ENCODE results near the gene RAD50.
"Not testable (repeated sequence)": the region's sequence is repeated elsewhere in the genome, so short reads cannot be mapped to it uniquely, and the experiment has no call there.

The RAD50 gene

DNA sequence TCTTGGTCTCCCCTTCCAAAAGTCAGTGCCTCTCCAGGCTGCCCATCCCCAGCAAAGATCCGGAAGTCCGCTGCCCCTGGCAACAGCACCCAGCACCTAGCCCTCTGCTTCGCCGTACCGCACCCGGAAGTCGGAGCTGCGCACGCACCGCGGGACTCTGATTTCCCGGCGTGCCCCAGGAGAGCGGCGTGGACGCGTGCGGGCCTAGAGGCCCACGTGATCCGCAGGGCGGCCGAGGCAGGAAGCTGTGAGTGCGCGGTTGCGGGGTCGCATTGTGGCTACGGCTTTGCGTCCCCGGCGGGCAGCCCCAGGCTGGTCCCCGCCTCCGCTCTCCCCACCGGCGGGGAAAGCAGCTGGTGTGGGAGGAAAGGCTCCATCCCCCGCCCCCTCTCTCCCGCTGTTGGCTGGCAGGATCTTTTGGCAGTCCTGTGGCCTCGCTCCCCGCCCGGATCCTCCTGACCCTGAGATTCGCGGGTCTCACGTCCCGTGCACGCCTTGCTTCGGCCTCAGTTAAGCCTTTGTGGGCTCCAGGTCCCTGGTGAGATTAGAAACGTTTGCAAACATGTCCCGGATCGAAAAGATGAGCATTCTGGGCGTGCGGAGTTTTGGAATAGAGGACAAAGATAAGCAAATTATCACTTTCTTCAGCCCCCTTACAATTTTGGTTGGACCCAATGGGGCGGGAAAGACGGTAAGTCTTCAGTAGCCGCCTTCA, at the start of gene RAD50:
RAD50 (plus strand) TSS at position 215 of the 715 bp plus-strand sequence; CDS start at position 563, 348 bp downstream.
- peak; percentile 72 to 82 for DNase-seq (ENCODE audit: low read depth in 2 of 2)

DNA sequence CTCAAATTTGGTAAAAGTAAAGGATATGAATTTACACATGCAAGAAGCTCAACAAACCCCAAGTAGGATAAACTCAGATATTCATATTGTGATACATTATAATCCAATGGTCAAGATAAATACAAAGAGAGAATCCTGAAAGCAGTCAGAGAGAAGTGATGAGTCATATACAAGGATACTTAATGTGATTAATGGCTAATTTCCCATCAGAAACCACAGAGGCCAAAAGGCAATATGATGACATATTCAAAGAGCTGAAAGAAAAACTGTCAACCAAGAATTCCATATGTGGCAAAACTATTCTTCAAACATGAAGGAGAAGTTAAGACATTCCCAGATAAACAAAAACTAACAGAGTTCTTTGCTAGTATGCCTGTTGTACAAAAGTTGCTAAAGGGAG, 46.7 kb upstream of the RAD50 start:
- DNase-seq (ENCODE audit: low read depth in 2 of 2) = no peak

- DNase-seq (ENCODE audit: low read depth in 2 of 2) = not testable (repeated sequence)
These were observed 43.0 kb upstream of the RAD50 start for GRCh38 chr5:132513618-132514336.

DNA sequence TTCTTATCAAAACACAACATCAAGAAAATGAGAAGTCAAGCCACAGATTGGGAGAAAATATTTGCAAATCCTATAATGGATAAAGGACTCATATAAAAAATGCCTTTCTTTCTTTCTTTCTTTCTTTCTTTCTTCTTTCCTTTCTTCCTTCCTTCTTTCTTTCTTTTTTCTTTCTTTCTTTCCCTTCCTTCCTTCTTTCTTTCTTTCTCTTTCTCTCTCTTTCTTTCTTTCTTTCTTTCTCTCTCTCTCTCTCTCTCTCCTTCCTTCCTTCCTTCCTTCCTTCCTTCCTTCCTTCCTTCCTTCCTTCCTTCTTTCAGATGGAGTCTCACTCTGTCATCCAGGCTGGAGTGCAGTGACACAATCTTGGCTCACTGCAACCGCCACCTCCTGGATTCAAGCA, 34.7 kb upstream of the RAD50 start:
- DNase-seq (ENCODE audit: low read depth in 2 of 2) = not testable (repeated sequence)

DNA sequence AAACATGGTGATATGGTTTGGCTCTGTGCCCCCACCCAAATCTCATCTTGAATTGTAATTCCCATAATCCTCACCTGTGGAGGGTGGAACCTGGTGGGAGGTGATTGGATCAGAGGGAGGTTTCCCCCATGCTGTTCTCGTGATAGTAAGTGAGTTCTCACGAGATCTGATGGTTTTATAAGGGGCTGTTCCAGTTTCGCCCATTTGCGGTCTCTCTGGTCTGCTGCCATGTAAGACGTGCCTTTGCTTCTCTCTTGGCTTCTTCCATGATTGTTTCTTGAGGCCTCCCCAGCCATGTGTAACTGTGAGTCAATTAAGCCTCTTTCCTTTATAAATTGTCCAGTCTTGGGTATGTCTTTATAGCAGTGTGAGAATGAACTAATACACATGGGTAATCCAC, 31.9 kb upstream of the RAD50 start:
- not testable (repeated sequence) for DNase-seq (ENCODE audit: low read depth in 2 of 2)

DNA sequence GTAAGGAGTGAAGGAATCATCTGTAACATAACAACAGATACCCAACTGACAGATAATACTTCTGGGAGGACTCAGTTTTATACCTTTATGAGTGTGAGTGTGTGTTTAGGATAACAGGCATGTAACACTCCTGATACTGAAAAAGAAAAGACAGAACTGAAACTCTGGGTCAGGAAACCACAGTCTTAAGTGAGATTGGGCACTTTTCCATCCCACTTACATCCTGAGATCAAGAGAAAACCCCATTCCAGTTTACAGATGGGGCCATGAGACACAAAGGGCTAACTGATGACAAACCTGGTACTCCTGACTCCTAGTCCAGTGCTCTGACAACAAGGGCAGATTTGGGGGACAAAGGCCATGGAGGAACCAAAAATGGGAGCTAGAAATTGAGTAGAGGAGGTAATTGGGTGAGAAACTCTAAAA, 31.5 kb upstream of the RAD50 start:
- no peak for DNase-seq (ENCODE audit: low read depth in 2 of 2)

DNA sequence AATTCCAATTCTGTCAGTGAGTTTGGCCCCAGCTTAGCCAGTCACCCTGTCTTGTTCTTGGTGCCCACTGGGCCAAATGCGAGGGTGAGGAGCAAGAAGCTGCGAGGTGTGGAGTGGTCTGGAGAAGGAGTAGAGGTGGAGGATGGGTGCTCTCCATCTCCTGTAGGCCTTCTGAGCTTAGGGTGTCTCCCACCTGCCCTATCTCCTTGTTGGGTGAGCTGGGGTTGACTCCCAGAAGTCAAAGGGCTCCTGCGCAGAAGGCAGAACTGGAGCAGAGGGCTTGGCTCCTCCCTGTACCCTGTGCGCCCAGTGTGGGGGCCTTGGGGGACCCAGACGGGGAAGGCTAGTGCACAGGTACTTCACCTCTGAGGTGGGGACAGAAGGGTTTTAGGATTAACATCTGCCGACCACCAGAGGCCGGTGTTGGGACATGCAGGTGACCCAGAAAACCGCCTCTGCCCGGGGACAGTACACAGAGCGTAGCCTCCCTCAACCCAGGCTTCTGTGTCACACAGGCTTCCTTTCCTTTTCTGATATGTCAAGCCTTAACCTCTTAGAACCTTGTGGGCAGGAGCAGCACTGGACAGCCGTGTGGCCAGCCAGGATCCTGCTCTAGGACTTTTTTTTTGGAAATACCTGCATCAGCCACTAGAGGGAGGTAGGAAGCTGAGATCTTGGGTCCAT, 30.3 kb upstream of the RAD50 start:
- DNase-seq (ENCODE audit: low read depth in 2 of 2) = no peak

DNA sequence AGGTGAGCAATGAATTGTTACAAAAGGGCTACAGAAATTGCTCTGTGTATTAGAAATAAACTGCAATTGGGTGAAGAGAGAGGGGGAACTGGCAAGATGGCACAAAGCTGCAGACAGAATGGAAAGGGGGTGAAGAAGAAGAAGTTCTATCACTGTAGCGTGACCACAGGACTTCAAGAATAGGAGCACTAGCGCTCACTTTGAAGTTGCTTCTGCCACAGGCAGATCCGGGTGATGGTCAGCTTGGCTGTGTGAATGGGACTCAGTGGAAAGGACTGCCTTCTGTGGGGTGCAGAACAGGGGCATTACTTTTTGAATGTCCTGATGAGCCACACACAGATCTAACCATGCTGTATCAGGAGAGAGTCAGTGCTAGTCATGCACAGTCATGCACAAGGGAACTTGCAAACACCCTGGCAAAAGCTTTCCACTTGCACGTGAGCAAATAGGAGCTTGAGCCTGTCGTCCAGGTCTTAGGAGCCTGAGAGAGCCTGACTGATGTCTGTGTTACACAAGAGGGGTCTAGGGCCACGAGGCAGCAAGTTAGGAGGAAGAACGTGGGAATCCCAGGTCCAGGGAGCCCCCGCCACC, 29.7 kb upstream of the RAD50 start:
- DNase-seq (ENCODE audit: low read depth in 2 of 2) = no peak

DNA sequence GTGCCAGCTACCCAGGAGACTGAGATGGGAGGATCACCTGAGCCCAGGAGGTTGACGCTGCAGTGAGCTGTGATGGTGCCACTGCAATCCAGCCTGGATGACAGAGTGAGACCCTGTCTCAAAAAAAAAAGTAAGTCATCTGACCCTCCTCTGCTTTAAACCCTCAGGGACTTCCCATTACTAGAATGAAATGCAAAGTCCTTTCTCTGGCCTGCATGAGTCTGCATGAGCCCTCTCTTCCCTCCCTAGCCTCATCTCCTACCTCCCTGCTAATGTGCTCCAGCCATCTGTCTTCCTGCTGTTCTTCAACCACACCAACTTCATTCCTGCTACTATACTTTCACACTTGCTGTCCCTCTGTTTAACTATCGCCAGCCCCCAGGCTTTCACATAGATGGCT, 28.8 kb upstream of the RAD50 start:
- DNase-seq (ENCODE audit: low read depth in 2 of 2) = no peak

- DNase-seq (ENCODE audit: low read depth in 2 of 2) = no peak
These were observed 27.7 kb upstream of the RAD50 start for GRCh38 chr5:132528866-132529634.

DNA sequence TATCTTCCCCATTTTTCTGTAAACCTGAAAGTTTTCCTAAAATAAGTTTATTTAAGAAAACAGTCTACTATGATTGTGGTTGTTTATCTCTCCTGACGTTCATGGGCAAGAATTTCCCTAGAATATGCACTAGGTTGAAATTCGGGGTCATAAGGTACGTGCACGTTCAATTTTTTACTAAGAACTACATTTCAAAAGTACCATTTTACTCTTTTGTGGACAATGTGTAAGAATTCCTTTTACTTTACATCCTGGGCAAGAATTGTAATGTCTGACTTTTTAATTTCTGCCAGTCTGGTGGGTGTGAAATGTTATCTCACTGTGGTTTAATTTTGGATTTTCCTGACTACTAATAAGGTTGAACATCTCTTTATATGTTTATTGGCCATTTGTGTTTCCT, 25.8 kb upstream of the RAD50 start:
- DNase-seq (ENCODE audit: low read depth in 2 of 2) = no peak

DNA sequence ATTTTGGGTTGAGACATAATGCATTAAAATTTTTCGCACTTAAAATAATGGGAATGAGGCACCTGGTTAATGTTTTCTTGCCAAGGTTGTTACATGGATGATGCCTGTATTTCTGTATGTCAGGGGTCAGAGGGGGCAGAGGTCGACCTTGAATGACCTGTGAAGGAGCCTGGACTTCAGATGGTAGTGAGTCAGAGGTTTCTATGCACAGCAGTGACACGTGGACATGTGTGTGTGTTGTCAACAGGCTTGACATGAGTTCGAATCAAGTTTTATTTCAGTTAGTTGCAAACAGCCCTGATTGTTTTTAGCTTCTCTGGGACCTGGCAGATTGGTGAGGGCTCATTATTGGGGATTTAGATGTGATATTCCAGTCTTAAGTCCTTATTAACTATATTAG, 17.1 kb upstream of the RAD50 start:
- DNase-seq (ENCODE audit: low read depth in 2 of 2) = no peak

DNA sequence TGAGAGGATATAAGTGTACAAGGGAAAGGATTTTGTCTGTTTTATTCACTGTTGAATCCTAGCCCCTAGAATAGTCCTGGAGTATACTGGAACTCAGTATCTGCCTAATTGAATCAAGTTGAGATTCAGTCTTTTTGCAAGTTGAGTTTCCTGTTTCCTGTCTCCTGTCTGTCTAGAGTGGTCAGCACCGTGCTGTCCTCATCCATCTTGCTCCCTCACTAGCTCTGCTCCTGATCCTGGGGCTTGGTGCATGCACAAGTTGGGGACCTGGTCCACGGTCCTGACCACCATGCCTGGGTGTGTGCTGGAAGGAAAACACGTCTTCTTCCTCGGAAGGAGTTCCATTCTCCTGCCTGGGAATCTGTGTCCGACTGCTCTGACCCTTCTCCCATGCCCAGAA, 16.6 kb upstream of the RAD50 start:
- no peak for DNase-seq (ENCODE audit: low read depth in 2 of 2)

DNA sequence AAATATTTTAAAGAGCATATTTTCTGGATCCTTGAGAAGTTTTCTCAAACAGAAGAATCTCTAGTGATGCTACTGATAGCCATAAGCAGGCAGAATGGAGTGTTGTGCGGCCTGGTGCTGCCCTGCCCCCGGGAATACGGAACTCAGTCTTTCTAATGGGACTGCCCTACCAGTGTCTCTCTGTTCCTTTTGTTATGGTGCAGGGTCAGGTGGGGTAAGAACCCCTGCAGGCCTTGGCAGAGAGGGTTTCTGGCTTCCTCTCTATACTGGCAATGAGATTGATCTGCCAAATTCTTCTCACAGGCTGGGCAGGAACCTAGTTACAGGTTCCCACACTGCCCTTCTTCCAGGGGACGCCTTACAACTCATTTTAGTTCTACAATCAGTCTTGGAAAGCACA, 16.0 kb upstream of the RAD50 start:
- no peak for DNase-seq (ENCODE audit: low read depth in 2 of 2)

DNA sequence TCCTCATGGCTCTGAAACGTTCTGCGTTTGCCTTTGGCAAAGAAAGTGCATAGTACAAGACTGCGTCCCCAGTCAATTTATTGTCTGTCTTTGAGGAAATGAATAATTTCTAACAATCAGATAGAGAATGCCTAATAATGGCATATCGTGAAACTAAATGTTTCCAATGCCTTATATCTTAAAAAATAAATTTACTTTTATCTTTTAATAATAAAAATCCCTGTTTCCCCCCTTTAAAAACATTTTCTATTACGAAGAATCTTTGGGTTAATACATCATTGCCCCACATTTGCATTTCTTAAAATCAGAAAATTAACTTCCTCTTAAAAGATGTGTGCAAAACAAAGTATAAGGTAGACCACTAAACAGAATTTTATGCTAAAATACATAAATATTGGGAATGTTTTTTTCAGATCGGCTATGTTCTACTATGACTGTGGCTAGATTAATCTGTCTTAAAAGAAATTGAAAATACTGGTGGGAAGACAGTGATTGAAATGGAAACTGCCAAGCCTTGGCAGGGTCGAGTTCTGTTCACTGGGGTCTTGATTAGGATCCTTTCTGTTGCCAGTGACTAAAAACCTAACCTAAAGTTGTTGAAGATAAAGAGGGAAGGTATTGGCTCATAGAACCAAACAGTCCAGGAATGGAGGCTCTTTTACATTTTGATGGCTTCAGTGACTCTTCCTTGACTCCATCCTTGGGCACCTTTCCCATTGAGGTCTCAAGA, 13.1 kb upstream of the RAD50 start, which contains the start of gene IL5:
IL5 (minus strand) TSS at position 51 of the 730 bp plus-strand sequence; CDS start at position 7, 44 bp downstream.
- DNase-seq (ENCODE audit: low read depth in 2 of 2) = no peak

DNA sequence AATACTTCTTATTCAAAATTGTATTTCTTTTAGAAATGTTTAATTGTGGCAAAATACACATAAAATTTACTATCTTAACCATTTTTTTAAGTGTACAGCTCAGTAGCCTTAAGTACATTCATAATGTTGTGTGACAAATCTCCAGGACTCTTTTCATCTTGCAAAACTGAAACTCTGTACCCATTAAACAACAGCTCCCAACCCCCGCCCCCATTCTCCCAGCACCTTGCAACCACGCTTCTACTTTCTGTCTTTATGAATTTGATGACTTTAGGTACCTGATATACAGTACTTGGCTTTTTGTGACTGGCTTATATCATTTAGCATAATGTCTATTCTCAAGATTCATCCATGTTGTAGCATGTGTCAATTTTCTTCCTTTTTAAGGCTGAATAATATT, 10.7 kb upstream of the RAD50 start:
- peak in 1 of 2 donors; percentile 28 for DNase-seq (ENCODE audit: low read depth in 2 of 2)

GRCh38 chr5:132547269-132547668, 9.5 kb upstream of the RAD50 start:
- no peak for DNase-seq (ENCODE audit: low read depth in 2 of 2)

DNA sequence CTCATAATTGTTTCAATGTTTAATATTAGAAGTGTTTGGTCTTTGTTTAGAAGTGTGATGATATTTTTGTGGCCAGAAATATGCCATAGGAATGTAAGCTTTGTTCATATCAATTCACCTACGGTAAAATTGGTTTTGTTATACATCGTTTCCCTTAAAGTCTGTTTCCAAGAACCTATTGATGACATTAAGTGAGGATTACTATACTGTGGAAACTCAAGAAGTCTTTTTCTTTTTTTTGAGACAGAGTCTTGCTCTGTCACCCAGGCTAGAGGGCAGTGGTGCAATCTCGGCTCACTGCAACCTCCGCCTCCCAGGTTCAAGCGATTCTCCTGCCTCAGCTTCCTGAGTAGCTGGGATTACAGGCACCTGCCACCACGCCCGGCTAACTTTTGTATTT, 7.9 kb upstream of the RAD50 start:
- DNase-seq (ENCODE audit: low read depth in 2 of 2) = not testable (repeated sequence)

- no peak for DNase-seq (ENCODE audit: low read depth in 2 of 2)
These were observed 7.2 kb upstream of the RAD50 start for GRCh38 chr5:132549576-132549975.

GRCh38 chr5:132556153-132556762, 519 bp upstream of the RAD50 start:
- DNase-seq (ENCODE audit: low read depth in 2 of 2) = no peak

Measured in stimulated activated CD4-positive, alpha-beta T cell treated with anti-CD3 and anti-CD28 coated beads, Interleukin-1b, Interleukin-23, amount 100 ng/mL, for 1 hour (primary cell).